IMR-90 (cell line): ENCODE results near the gene FRYL. TPM values are rescaled to one million over a fixed set of nuclear protein-coding genes. Genes with fewer than 3 reads are reported as not detected.

ENCODE experiments used
- ATAC-seq: fragments of 200-7000 bp; cut with Tn5 transposase; 2 replicates; pipeline ENCODE4 v1.9.1; 2020; ENCODE audit warnings: low read depth, mild to moderate bottlenecking, moderate library complexity
- BruUV-seq: library from RNA; stranded (reverse); fragments of 400-500 nt; replicated peaks from 2 replicates; lab custom pipeline; 2021; lab: Mats Ljungman, UMichigan
- CTCF ChIA-PET: fragments of 300-600 bp; formaldehyde crosslinking; extraction: SDS; loops from one replicate; lab custom pipeline; 2021; ENCODE audit warnings: antibody characterized with exemption; lab: Yijun Ruan, JAX
- POLR2A ChIA-PET: fragments of 300-600 bp; sonication (Branson Sonifier 250); formaldehyde crosslinking; loops from one replicate; lab custom pipeline; 2022; ENCODE audit warnings: antibody characterized with exemption; ENCODE audit not compliant: unreplicated experiment; lab: Charles Lee
- DNase-seq: peaks from one replicate; pipeline ENCODE4 v3.0.0; 2013
- H2AFZ ChIP-seq: replicated peaks from 2 replicates; pipeline ENCODE3; 2013; ENCODE audit warnings: low read length, mild to moderate bottlenecking; ENCODE audit not compliant: poor library complexity
- H2AK5ac ChIP-seq: 2 replicates; pipeline ENCODE4 v1.6.1; 2013; ENCODE audit warnings: low read depth, low read length, inconsistent platforms
- H2AK9ac ChIP-seq: replicated peaks from 2 replicates; pipeline ENCODE3; 2013; ENCODE audit warnings: mild to moderate bottlenecking, low read depth, low read length, moderate library complexity; ENCODE audit not compliant: poor library complexity
- H2BK120ac ChIP-seq: 2 replicates; pipeline ENCODE4 v1.6.1; 2013; ENCODE audit warnings: low read depth, low read length, inconsistent platforms
- H2BK15ac ChIP-seq: 3 replicates; pipeline ENCODE4 v1.6.1; 2013; ENCODE audit warnings: low read depth, low read length, inconsistent platforms
- H2BK20ac ChIP-seq: 2 replicates; pipeline ENCODE4 v1.6.1; 2013; ENCODE audit warnings: low read depth, mild to moderate bottlenecking, inconsistent platforms, low read length, moderate library complexity
- H2BK5ac ChIP-seq: 2 replicates; pipeline ENCODE4 v1.6.1; 2013; ENCODE audit warnings: mild to moderate bottlenecking, low read depth, low read length, inconsistent platforms; ENCODE audit not compliant: poor library complexity, severe bottlenecking
- H3K14ac ChIP-seq: replicated peaks from 2 replicates; pipeline ENCODE4 v1.6.1; 2013; ENCODE audit warnings: low read depth, low read length, inconsistent platforms
- H3K18ac ChIP-seq: 2 replicates; pipeline ENCODE4 v1.6.1; 2013; ENCODE audit warnings: low read depth, low read length, control low read depth
- H3K23ac ChIP-seq: 2 replicates; pipeline ENCODE4 v1.6.1; 2013; ENCODE audit warnings: low read depth, low read length, inconsistent platforms
- H3K27ac ChIP-seq: 2 replicates; pipeline ENCODE4 v1.5.1; 2013; ENCODE audit warnings: mild to moderate bottlenecking, control low read depth, low read length; ENCODE audit not compliant: insufficient read depth
- H3K27me3 ChIP-seq: 2 replicates; pipeline ENCODE4 v1.6.1; 2013; ENCODE audit warnings: low read length; ENCODE audit not compliant: control insufficient read depth, insufficient read depth
- H3K36me3 ChIP-seq: 2 replicates; pipeline ENCODE4 v1.6.1; 2013; ENCODE audit warnings: low read length, mixed read lengths; ENCODE audit not compliant: control insufficient read depth, insufficient read depth
- H3K4ac ChIP-seq: 2 replicates; pipeline ENCODE4 v1.6.1; 2013; ENCODE audit warnings: low read depth, low read length, inconsistent platforms
- H3K4me1 ChIP-seq: 2 replicates; pipeline ENCODE4 v1.6.1; 2013; ENCODE audit warnings: low read length, mixed read lengths; ENCODE audit not compliant: control insufficient read depth, insufficient read depth
- H3K4me2 ChIP-seq: 2 replicates; pipeline ENCODE4 v1.6.1; 2013; ENCODE audit warnings: low read depth, mild to moderate bottlenecking, control low read depth, low read length, moderate library complexity
- H3K4me3 ChIP-seq: 2 replicates; pipeline ENCODE4 v1.5.1; 2013; ENCODE audit warnings: low read depth, mild to moderate bottlenecking, control low read depth, low read length, moderate library complexity; ENCODE audit not compliant: insufficient read depth
- H3K56ac ChIP-seq: 2 replicates; pipeline ENCODE4 v1.6.1; 2013; ENCODE audit warnings: low read length, inconsistent platforms; ENCODE audit not compliant: insufficient read depth; ENCODE audit errors: extremely low read depth
- H3K79me1 ChIP-seq, 2 experiments: 2 replicates each; pipeline ENCODE4 v1.6.1; 2013; ENCODE audit warnings: low read length in 2 of 2, inconsistent platforms in 1 of 2, low read depth in 1 of 2
- H3K9ac ChIP-seq: 2 replicates; pipeline ENCODE4 v1.6.1; 2013; ENCODE audit warnings: low read depth, low read length, control low read depth
- H3K9me1 ChIP-seq: 2 replicates; pipeline ENCODE4 v1.6.1; 2013; ENCODE audit warnings: low read length, inconsistent platforms; ENCODE audit not compliant: insufficient read depth
- H3K9me3 ChIP-seq: 2 replicates; pipeline ENCODE4 v1.6.1; 2013; ENCODE audit warnings: low read length; ENCODE audit not compliant: control insufficient read depth, insufficient read depth
- H4K20me1 ChIP-seq: 2 replicates; pipeline ENCODE4 v1.6.1; 2013; ENCODE audit warnings: low read length, inconsistent platforms; ENCODE audit not compliant: insufficient read depth
- H4K5ac ChIP-seq: 2 replicates; pipeline ENCODE4 v1.6.1; 2013; ENCODE audit warnings: mild to moderate bottlenecking, low read depth, low read length, control low read depth
- H4K8ac ChIP-seq, 2 experiments: 2 replicates each; pipeline ENCODE4 v1.6.1; 2013; ENCODE audit warnings: low read depth in 2 of 2, low read length in 2 of 2, control low read depth in 1 of 2, inconsistent platforms in 1 of 2
- H4K91ac ChIP-seq: 2 replicates; pipeline ENCODE4 v1.6.1; 2013; ENCODE audit warnings: low read depth, low read length, inconsistent platforms; ENCODE audit not compliant: insufficient read depth
- BHLHE40 ChIP-seq: fragments of 150-350 bp; IDR thresholded peaks from 2 replicates; pipeline ENCODE4 v1.6.1; 2016; ENCODE audit warnings: mild to moderate bottlenecking, low read depth, low read length
- CHD1 ChIP-seq: IDR thresholded peaks from 2 replicates; pipeline ENCODE4 v1.6.1; 2012; ENCODE audit warnings: low read depth, low read length, improper control_type of control experiment
- CTCF ChIP-seq: conservative IDR thresholded peaks from 2 replicates; pipeline ENCODE4 v1.5.1; 2012; ENCODE audit warnings: mild to moderate bottlenecking, low read depth, low read length, improper control_type of control experiment
- ELK1 ChIP-seq: fragments of 150-350 bp; IDR thresholded peaks from 2 replicates; pipeline ENCODE4 v1.6.1; 2016; ENCODE audit warnings: low read depth, mild to moderate bottlenecking, low read length, moderate library complexity, borderline replicate concordance
- FOS ChIP-seq: fragments of 150-350 bp; IDR thresholded peaks from 2 replicates; pipeline ENCODE4 v1.6.1; 2016; ENCODE audit warnings: low read depth, low read length
- MAFK ChIP-seq: IDR thresholded peaks from 2 replicates; pipeline ENCODE4 v1.6.1; 2012; ENCODE audit warnings: low read depth, low read length, improper control_type of control experiment
- MAZ ChIP-seq: IDR thresholded peaks from 2 replicates; pipeline ENCODE4 v1.6.1; 2012; ENCODE audit warnings: low read depth, mild to moderate bottlenecking, low read length, improper control_type of control experiment, moderate library complexity, borderline replicate concordance
- MXI1 ChIP-seq: IDR thresholded peaks from 2 replicates; pipeline ENCODE4 v1.6.1; 2012; ENCODE audit warnings: low read depth, mild to moderate bottlenecking, low read length, moderate library complexity, borderline replicate concordance
- NFE2L2 ChIP-seq: fragments of 150-350 bp; IDR thresholded peaks from 2 replicates; pipeline ENCODE4 v1.6.1; 2016; ENCODE audit warnings: low read depth, mild to moderate bottlenecking, low read length
- POLR2A ChIP-seq: IDR thresholded peaks from 2 replicates; pipeline ENCODE4 v1.6.1; 2012; ENCODE audit warnings: mild to moderate bottlenecking, low read depth, low read length
- RCOR1 ChIP-seq: IDR thresholded peaks from 2 replicates; pipeline ENCODE4 v1.6.1; 2012; ENCODE audit warnings: mild to moderate bottlenecking, low read length, improper control_type of control experiment; ENCODE audit not compliant: insufficient replicate concordance
- RFX5 ChIP-seq: IDR thresholded peaks from 2 replicates; pipeline ENCODE4 v1.8.0; 2012; ENCODE audit warnings: low read depth, mild to moderate bottlenecking, low read length, moderate library complexity
- SMC3 ChIP-seq: fragments of 150-350 bp; IDR thresholded peaks from 2 replicates; pipeline ENCODE4 v1.6.1; 2016; ENCODE audit warnings: low read depth, mild to moderate bottlenecking, antibody characterized with exemption, low read length, moderate library complexity
- USF2 ChIP-seq: fragments of 150-350 bp; IDR thresholded peaks from 2 replicates; pipeline ENCODE4 v1.6.1; 2017; ENCODE audit warnings: mild to moderate bottlenecking, antibody characterized with exemption, low read length, low read depth
- dilution Hi-C: fragments of 300-500 bp; cut with HindIII; formaldehyde crosslinking; loops from one replicate; pipeline ENCODE4 v1.14.3; 2018; ENCODE audit warnings: low sequenced_read_pairs; ENCODE audit not compliant: unreplicated experiment
- in situ Hi-C: fragments of 300-500 bp; cut with MboI; formaldehyde crosslinking; loops from 3 replicates; pipeline ENCODE4 v1.14.3; 2019; ENCODE audit warnings: low sequenced_read_pairs, inconsistent platforms, mixed read lengths
- intact Hi-C: fragments of 100-400 bp; cut with micrococcal nuclease; formaldehyde crosslinking; loops from 2 replicates; pipeline ENCODE4 v1.10.0; 2022
- polyA plus RNA-seq, 3 experiments: library from polyadenylated mRNA; depleted of rRNA; stranded (reverse); fragments of >200 nt; gene quantifications; 2 replicates each; pipeline ENCODE4 v1.2.3, GENCODE V29; 2012; ENCODE audit warnings: low replicate concordance in 1 of 3
- total RNA-seq: library from RNA; depleted of rRNA; stranded (reverse); fragments of >200 nt; gene quantifications from 2 replicates; pipeline ENCODE4 v1.2.3, GENCODE V29; 2012

Gene FRYL
- total and polyA plus RNA-seq, 2 of the 4 experiments (the other 2 are of a cell fraction): 9.9 to 77.4 TPM

- H3K4me3 ChIP-seq: no peak overlapping the region
- no peak for DNase-seq
- dilution Hi-C loops (no loop called here), intact Hi-C loops (no loop called here), in situ Hi-C loops (no loop called here)
- no peak overlapping the region for H3K4me2 ChIP-seq
- H3K36me3 ChIP-seq: no peaks in the 10 kb centered on the region
- no peak overlapping the region for H2BK20ac ChIP-seq
- H4K91ac ChIP-seq: no peak overlapping the region
- H3K9me3 ChIP-seq: no peaks in the 10 kb centered on the region
- no peak overlapping the region for H3K4ac ChIP-seq
- no peak overlapping the region for H2AK9ac ChIP-seq
- no peak overlapping the region for H2AFZ ChIP-seq
- CTCF ChIA-PET: no interaction called here
- H4K5ac ChIP-seq: no peak overlapping the region
- H3K14ac ChIP-seq: no peak overlapping the region
- no peak overlapping the region for H2BK5ac ChIP-seq
- H3K9me1 ChIP-seq: 0 out of 2 replicates have a peak, but pooled peaks cover 3% of the 10 kb centered on the region
- TF ChIP-seq NFE2L2: no peak
- TF ChIP-seq SMC3: no peak
- TF ChIP-seq RFX5: no peak
- no peak for TF ChIP-seq POLR2A
- no peak for TF ChIP-seq MXI1
- TF ChIP-seq RCOR1: no peak
- no peak for TF ChIP-seq MAZ
- no peak for TF ChIP-seq FOS
- no peak for TF ChIP-seq ELK1
- no peak for TF ChIP-seq CHD1
- TF ChIP-seq MAFK: no peak
- no peak for TF ChIP-seq BHLHE40
- TF ChIP-seq CTCF: no peak
- no peak for TF ChIP-seq USF2
- H3K79me1 ChIP-seq: no peaks in the 10 kb centered on the region
- H3K27me3 ChIP-seq: no peaks in the 10 kb centered on the region
- H2BK15ac ChIP-seq: no peak overlapping the region
- H4K20me1 ChIP-seq: no peaks in the 10 kb centered on the region
- no peak overlapping the region for H3K23ac ChIP-seq
- H2BK120ac ChIP-seq: no peak overlapping the region
- no peaks in the 10 kb centered on the region for H3K4me1 ChIP-seq
- H3K27ac ChIP-seq: no peak overlapping the region
- H2AK5ac ChIP-seq: no peak overlapping the region
- H3K18ac ChIP-seq: no peak overlapping the region
- no peak for ATAC-seq
- no TSS peak for BruUV-seq
- POLR2A ChIA-PET: no interaction called here
- no peak overlapping the region for H3K9ac ChIP-seq
- H3K56ac ChIP-seq: no peak overlapping the region
- no peak overlapping the region for H4K8ac ChIP-seq
Observed at GRCh38 chr4:48791313-48791712, 11.2 kb upstream of the FRYL start.
